Measurements from ENCODE around the gene KRTAP16-1. TPM values are rescaled to one million over a fixed set of nuclear protein-coding genes. Genes with fewer than 3 reads are reported as not detected.

The KRTAP16-1 gene
- total RNA-seq, 4 donors from 2014 or later: not detected

DNA sequence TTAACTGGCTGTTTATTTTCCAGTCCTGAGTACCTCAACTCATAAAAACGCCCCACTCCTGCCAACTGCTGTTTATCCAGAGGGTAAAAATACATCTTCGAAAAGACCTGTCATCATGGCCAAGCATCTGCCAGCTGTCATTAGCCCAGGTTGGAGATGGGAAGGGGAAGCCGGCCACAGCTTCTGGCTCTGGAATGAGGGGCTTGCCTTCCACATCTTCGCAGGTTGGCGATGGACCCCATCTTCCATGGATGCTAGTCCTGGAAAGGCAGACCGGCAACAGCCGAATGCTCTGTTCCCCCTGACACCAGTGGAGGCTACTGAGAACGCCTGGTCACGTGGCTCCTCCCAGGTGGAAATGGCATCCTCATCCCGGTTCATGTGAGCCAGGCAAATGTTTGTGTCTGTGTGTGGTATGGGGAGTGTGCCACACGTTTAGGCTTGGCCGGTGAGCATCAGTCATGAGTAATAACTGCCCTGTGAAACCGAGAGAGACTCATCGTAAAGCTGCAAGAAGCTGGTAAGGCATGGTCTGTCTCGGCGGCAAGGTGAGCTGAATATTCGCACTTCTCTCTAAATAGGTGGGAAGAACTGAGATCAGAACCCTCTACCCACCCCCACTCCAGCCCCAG is 6.8 kb upstream of the KRTAP16-1 start:
- H3K4me1 ChIP-seq: no peaks in the 10 kb centered on the region
- DNase-seq: no peak
- intact Hi-C loops (cut with DNase I; ENCODE audit: low total_unique reads): no loop called here
- H3K27ac ChIP-seq: no peak overlapping the region
- peaks cover 0 to 7% of the 10 kb centered on the region in 2 donors for H3K9me3 ChIP-seq
- no peak overlapping the region for H3K4me3 ChIP-seq
- no peaks in the 10 kb centered on the region for H3K27me3 ChIP-seq
- no peaks in the 10 kb centered on the region for H3K36me3 ChIP-seq
- TF ChIP-seq, protein P1, sequence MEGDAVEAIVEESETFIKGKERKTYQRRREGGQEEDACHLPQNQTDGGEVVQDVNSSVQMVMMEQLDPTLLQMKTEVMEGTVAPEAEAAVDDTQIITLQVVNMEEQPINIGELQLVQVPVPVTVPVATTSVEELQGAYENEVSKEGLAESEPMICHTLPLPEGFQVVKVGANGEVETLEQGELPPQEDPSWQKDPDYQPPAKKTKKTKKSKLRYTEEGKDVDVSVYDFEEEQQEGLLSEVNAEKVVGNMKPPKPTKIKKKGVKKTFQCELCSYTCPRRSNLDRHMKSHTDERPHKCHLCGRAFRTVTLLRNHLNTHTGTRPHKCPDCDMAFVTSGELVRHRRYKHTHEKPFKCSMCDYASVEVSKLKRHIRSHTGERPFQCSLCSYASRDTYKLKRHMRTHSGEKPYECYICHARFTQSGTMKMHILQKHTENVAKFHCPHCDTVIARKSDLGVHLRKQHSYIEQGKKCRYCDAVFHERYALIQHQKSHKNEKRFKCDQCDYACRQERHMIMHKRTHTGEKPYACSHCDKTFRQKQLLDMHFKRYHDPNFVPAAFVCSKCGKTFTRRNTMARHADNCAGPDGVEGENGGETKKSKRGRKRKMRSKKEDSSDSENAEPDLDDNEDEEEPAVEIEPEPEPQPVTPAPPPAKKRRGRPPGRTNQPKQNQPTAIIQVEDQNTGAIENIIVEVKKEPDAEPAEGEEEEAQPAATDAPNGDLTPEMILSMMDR (IDR thresholded peaks at IDR 0.05): no peak
- no peak for TF ChIP-seq POLR2A (IDR thresholded peaks at IDR 0.05)

GRCh38 chr17:41315204-41315794 is 6.2 kb upstream of the KRTAP16-1 start, which contains the start of gene KRTAP17-1:
Gene KRTAP17-1 (minus strand): TSS chr17:41315710. CDS start chr17:41315650, 60 bp downstream.
- DNase-seq: no peak
- TF ChIP-seq, protein P1 (IDR thresholded peaks at IDR 0.05): no peak
- TF ChIP-seq POLR2A (IDR thresholded peaks at IDR 0.05): no peak
- Histone ChIP-seq H3K27ac (no peak within 1 kb of the TSS), H3K36me3 (no peaks in the 10 kb centered on the region), H3K9me3 (peaks cover 0 to 7% of the 10 kb centered on the region in 2 donors), H3K27me3 (no peaks in the 10 kb centered on the region), H3K4me3 (no peak within 1 kb of the TSS), H3K4me1 (no peaks in the 10 kb centered on the region)
- intact Hi-C loops (cut with DNase I; ENCODE audit: low total_unique reads): no loop called here

DNA sequence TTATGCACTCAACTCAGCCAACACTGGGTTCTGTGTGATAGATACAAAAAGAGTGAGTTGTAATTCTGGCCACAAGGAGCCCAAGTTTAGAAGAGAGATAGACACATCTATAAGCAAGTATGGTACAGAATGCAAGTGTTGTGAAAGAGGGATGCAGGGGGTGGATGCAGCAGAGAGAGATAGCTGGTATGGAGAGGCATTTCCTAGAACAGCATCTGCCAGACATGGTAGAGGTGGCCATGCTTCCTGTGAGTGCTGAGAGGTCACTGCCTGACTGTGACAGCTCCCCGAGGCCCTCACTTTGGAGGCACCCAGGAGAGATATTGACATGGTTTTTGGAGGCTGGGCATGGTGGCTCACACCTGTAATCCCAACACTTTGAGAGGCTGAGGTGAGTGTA is 2.0 kb upstream of the KRTAP16-1 start:
- intact Hi-C loops (cut with DNase I; ENCODE audit: low total_unique reads): no loop called here
- Histone ChIP-seq H3K4me1 (no peaks in the 10 kb centered on the region), H3K4me3 (no peak overlapping the region), H3K27ac (no peak overlapping the region), H3K9me3 (no peaks in the 10 kb centered on the region), H3K36me3 (no peaks in the 10 kb centered on the region), H3K27me3 (no peaks in the 10 kb centered on the region)
- TF ChIP-seq, protein P1 (IDR thresholded peaks at IDR 0.05): no peak
- no peak for DNase-seq

DNA sequence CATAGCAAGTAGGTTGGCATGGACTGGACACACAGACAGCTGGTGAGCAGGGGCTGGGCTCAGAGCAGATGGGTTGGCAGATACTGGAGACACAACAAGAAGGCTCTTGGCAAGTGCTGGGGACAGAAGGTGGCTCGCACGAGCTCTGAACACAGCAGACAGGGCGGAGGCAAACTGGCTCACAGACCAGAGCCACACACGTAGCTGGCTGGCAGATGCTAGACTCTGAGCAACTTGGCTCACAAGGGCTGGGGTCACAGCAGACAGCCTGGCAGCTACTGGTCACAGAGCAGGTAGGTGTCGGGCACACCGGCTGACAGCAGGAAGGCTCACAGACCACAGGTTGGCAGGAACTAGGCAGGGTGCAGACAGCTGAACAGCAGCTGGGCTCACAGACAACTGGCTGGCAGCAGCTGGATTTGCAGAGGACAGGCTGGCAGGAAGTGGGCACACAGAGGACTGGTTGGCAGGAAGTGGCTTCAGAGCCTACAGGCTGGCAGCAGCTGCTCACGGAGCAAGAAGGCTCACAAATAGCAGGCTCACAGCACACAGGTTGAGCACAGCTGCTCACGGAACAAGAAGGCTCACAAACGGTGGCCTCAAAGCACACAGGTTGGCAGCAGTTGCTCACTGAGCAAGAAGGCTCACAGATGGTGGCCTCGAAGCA is 725 bp downstream of the KRTAP16-1 start:
- Histone ChIP-seq H3K27ac (no peak overlapping the region), H3K4me3 (no peak overlapping the region)
- no peak for DNase-seq

More for the DNA sequence above, 725 bp downstream of the KRTAP16-1 start:
- Histone ChIP-seq H3K36me3 (no peaks in the 10 kb centered on the region), H3K4me1 (no peaks in the 10 kb centered on the region), H3K27me3 (no peaks in the 10 kb centered on the region), H3K9me3 (no peaks in the 10 kb centered on the region)
- TF ChIP-seq, protein P1 (IDR thresholded peaks at IDR 0.05): no peak
- TF ChIP-seq POLR2A (IDR thresholded peaks at IDR 0.05): no peak
- intact Hi-C loops (cut with DNase I; ENCODE audit: low total_unique reads): no loop called here

Data from uterus (tissue), 4 donors.